ENCODE measurements around the gene AKAP11.

The AKAP11 gene

DNA sequence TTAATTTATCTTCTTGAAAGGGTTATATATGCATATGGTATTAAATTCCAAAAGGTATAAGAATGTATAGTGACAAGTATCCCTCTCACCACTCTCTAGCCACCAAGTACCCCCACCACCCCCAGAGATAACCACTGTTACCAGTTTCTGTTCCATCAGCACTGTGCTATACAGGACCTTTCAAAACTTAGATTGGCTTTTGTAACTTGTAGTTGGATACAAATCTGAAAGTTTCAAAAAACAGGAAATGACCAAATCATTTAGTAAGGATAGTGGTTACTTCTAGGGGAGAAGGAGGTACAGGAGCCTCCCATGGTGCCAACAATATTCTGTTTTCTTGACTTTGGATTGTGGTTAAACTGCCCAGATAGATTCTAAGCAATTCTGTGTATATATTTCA, 56.7 kb downstream of the AKAP11 start:
- peak; percentile 38 for DNase-seq
- Histone ChIP-seq H4K20me1 (ENCODE audit: insufficient read depth, low read length) (no peaks in the 10 kb centered on the region), H3K9me2 (replicated peaks; ENCODE audit: insufficient read depth, low read length) (no peaks in the 10 kb centered on the region), H3K27ac (ENCODE audit: low read length) (peak overlapping the region; percentile 55), H3K4me3 (ENCODE audit: low read length) (no peak overlapping the region), H3K27me3 (replicated peaks; ENCODE audit: insufficient read depth, low read length) (no peaks in the 10 kb centered on the region), H3K4me1 (ENCODE audit: low read length) (peaks cover 13% of the 10 kb centered on the region), H3K9me3 (replicated peaks; ENCODE audit: insufficient read depth, low read length) (no peaks in the 10 kb centered on the region), H3F3A (ENCODE audit: insufficient read depth, low read length) (0 out of 2 replicates have a peak, but pooled peaks cover 4% of the 10 kb centered on the region), H3K79me2 (ENCODE audit: low read length) (no peaks in the 10 kb centered on the region), H2AFZ (ENCODE audit: low read length) (no peak overlapping the region), H3K36me3 (replicated peaks; ENCODE audit: insufficient read depth, low read length) (no peaks in the 10 kb centered on the region), H3K9ac (ENCODE audit: low read length) (0 out of 2 replicates have a peak overlapping the region, but pooled peaks have one; percentile 21), H3K4me2 (ENCODE audit: low read depth, low read length) (peak overlapping the region; percentile 36)
- TF ChIP-seq EZH2 (optimal IDR thresholded peaks at IDR 0.05; ENCODE audit: low read depth, low read length) (no peak), EZH2phosphoT487 (IDR thresholded peaks at IDR 0.05; ENCODE audit: low read length) (no peak)
- TF ChIP-seq, protein P1, sequence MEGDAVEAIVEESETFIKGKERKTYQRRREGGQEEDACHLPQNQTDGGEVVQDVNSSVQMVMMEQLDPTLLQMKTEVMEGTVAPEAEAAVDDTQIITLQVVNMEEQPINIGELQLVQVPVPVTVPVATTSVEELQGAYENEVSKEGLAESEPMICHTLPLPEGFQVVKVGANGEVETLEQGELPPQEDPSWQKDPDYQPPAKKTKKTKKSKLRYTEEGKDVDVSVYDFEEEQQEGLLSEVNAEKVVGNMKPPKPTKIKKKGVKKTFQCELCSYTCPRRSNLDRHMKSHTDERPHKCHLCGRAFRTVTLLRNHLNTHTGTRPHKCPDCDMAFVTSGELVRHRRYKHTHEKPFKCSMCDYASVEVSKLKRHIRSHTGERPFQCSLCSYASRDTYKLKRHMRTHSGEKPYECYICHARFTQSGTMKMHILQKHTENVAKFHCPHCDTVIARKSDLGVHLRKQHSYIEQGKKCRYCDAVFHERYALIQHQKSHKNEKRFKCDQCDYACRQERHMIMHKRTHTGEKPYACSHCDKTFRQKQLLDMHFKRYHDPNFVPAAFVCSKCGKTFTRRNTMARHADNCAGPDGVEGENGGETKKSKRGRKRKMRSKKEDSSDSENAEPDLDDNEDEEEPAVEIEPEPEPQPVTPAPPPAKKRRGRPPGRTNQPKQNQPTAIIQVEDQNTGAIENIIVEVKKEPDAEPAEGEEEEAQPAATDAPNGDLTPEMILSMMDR (IDR thresholded peaks at IDR 0.05; ENCODE audit: low read length) = no peak

- H3K36me3 ChIP-seq (replicated peaks; ENCODE audit: insufficient read depth, low read length) = no peaks in the 10 kb centered on the region
- H2AFZ ChIP-seq (ENCODE audit: low read length) = no peak overlapping the region
- 0 out of 2 replicates have a peak overlapping the region, but pooled peaks have one; percentile 21 for H3K9ac ChIP-seq (ENCODE audit: low read length)
- peak overlapping the region; percentile 36 for H3K4me2 ChIP-seq (ENCODE audit: low read depth, low read length)
- no peaks in the 10 kb centered on the region for H3K9me3 ChIP-seq (replicated peaks; ENCODE audit: insufficient read depth, low read length)
- H4K20me1 ChIP-seq (ENCODE audit: insufficient read depth, low read length) = no peaks in the 10 kb centered on the region
- H3K4me1 ChIP-seq (ENCODE audit: low read length) = peaks cover 17% of the 10 kb centered on the region
- TF ChIP-seq EZH2phosphoT487 (IDR thresholded peaks at IDR 0.05; ENCODE audit: low read length) = no peak
- no peak for TF ChIP-seq EZH2 (optimal IDR thresholded peaks at IDR 0.05; ENCODE audit: low read depth, low read length)
- TF ChIP-seq, protein P1 (IDR thresholded peaks at IDR 0.05; ENCODE audit: low read length) = no peak
- no peaks in the 10 kb centered on the region for H3K27me3 ChIP-seq (replicated peaks; ENCODE audit: insufficient read depth, low read length)
- DNase-seq = no peak
- no peaks in the 10 kb centered on the region for H3K9me2 ChIP-seq (replicated peaks; ENCODE audit: insufficient read depth, low read length)
- H3F3A ChIP-seq (ENCODE audit: insufficient read depth, low read length) = 0 out of 2 replicates have a peak, but pooled peaks cover 4% of the 10 kb centered on the region
- peak overlapping the region; percentile 55; the same call in 1 of the 2 replicates for H3K27ac ChIP-seq (ENCODE audit: low read length)
- H3K4me3 ChIP-seq (ENCODE audit: low read length) = no peak overlapping the region
- H3K79me2 ChIP-seq (ENCODE audit: low read length) = no peaks in the 10 kb centered on the region
These were observed 57.3 kb downstream of the AKAP11 start for GRCh38 chr13:42329239-42329638.

- Histone ChIP-seq H3K79me2 (ENCODE audit: low read length) (no peaks in the 10 kb centered on the region), H3K9me3 (replicated peaks; ENCODE audit: insufficient read depth, low read length) (no peaks in the 10 kb centered on the region), H3F3A (ENCODE audit: insufficient read depth, low read length) (0 out of 2 replicates have a peak, but pooled peaks cover 4% of the 10 kb centered on the region), H3K27me3 (replicated peaks; ENCODE audit: insufficient read depth, low read length) (no peaks in the 10 kb centered on the region), H4K20me1 (ENCODE audit: insufficient read depth, low read length) (no peaks in the 10 kb centered on the region), H2AFZ (ENCODE audit: low read length) (no peak overlapping the region), H3K9ac (ENCODE audit: low read length) (no peak overlapping the region), H3K27ac (ENCODE audit: low read length) (no peak overlapping the region), H3K4me1 (ENCODE audit: low read length) (peaks cover 17% of the 10 kb centered on the region), H3K36me3 (replicated peaks; ENCODE audit: insufficient read depth, low read length) (no peaks in the 10 kb centered on the region), H3K4me2 (ENCODE audit: low read depth, low read length) (no peak overlapping the region), H3K4me3 (ENCODE audit: low read length) (no peak overlapping the region), H3K9me2 (replicated peaks; ENCODE audit: insufficient read depth, low read length) (no peaks in the 10 kb centered on the region)
- no peak for DNase-seq
- TF ChIP-seq EZH2phosphoT487 (IDR thresholded peaks at IDR 0.05; ENCODE audit: low read length) (no peak), EZH2 (optimal IDR thresholded peaks at IDR 0.05; ENCODE audit: low read depth, low read length) (no peak)
- TF ChIP-seq, protein P1 (IDR thresholded peaks at IDR 0.05; ENCODE audit: low read length) = no peak
These were observed 59.1 kb downstream of the AKAP11 start for GRCh38 chr13:42331009-42331408.
